A549 (cell line): ENCODE measurements around the gene AHNAK2.

ENCODE experiments used
- CEBPB ChIP-seq, 2 experiments: fragments of >200 bp in 1 of 2; sonication (Bioruptor Twin) in 1 of 2; formaldehyde crosslinking in 1 of 2; IDR thresholded peaks; 2 replicates each; pipeline ENCODE4 v1.6.1; 2012 to 2016
- CTCF ChIP-seq: fragments of >200 bp; sonication (Bioruptor Twin); formaldehyde crosslinking; IDR thresholded peaks from 3 replicates; pipeline ENCODE4 v1.5.1; 2016
- ELK1 ChIP-seq: fragments of 150-350 bp; IDR thresholded peaks from 2 replicates; pipeline ENCODE4 v1.6.1; 2014; ENCODE audit warnings: low read depth, mild to moderate bottlenecking, low read length
- EP300 ChIP-seq, 2 experiments: fragments of >200 bp; sonication (Bioruptor Twin); formaldehyde crosslinking; IDR thresholded peaks; 2 replicates in 1 of 2; 3 replicates in 1 of 2; pipeline ENCODE4 v1.6.1; 2016 to 2017
- FOSB ChIP-seq: fragments of 250-450 bp; sonication (Bioruptor Pico); IDR thresholded peaks from 2 replicates; pipeline ENCODE4 v1.5.0; 2020; ENCODE audit warnings: mild to moderate bottlenecking, moderate library complexity
- HOXB13 ChIP-seq: fragments of 250-450 bp; sonication (Bioruptor Pico); IDR thresholded peaks from 2 replicates; pipeline ENCODE4 v1.5.0; 2020; ENCODE audit warnings: low read depth, mild to moderate bottlenecking, moderate library complexity
- POLR2A ChIP-seq: IDR thresholded peaks from 2 replicates; pipeline ENCODE4 v1.6.1; 2012; ENCODE audit warnings: mild to moderate bottlenecking, low read length
- RFX5 ChIP-seq: fragments of 450-650 bp; IDR thresholded peaks from 2 replicates; pipeline ENCODE4 v1.7.1; 2014; ENCODE audit warnings: antibody characterized with exemption, mild to moderate bottlenecking, moderate library complexity
- ZSCAN20 ChIP-seq: fragments of 250-450 bp; sonication (Bioruptor Pico); IDR thresholded peaks from 2 replicates; pipeline ENCODE4 v1.8.0; 2022; ENCODE audit warnings: mild to moderate bottlenecking, moderate library complexity

- TF ChIP-seq POLR2A (no peak), CEBPB (IDR thresholded peaks at IDR 0.05) (no peak), ELK1 (no peak), FOSB (CRISPR knock-in tag) (no peak), RFX5 (no peak), CTCF (no peak), EP300 (IDR thresholded peaks at IDR 0.05) (no peak), HOXB13 (CRISPR knock-in tag) (no peak), ZSCAN20 (no peak)
These were observed 49.6 kb downstream of the AHNAK2 start for GRCh38 chr14:104928391-104929133.
